Measurements from ENCODE around the gene ASPHD1.

ASPHD1 gene

DNA sequence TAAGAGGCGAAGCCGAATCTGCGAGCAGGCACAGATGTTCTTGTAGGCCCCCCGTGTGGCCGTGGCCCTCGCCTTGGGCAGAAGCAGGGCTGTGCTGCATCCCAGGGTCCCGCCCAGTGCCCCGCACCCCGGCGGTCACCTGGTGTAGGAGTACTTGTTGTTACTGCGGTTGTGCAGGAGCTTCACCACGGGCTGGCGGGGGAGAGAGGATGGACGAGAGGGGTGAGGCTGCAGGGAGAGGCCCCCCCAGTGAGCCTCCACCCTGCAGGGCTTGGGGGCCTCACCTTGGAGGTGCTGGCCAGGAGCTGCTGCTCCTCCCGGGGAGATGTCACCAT lies 11.4 kb downstream of the ASPHD1 start:
- Histone ChIP-seq H3K23ac (ENCODE audit: low read length) (no peak overlapping the region), H2BK120ac (ENCODE audit: insufficient read depth, low read length, poor library complexity) (no peak overlapping the region), H3K9ac (ENCODE audit: low read length) (no peak overlapping the region), H3K18ac (ENCODE audit: low read length) (no peak overlapping the region), H3K79me2 (ENCODE audit: control insufficient read depth, insufficient read depth, low read length, poor library complexity) (no peaks in the 10 kb centered on the region), H3K4me2 (ENCODE audit: low read length) (no peak overlapping the region), H3K27me3 (ENCODE audit: insufficient read depth, low read length) (no peaks in the 10 kb centered on the region), H4K91ac (ENCODE audit: low read depth, low read length) (no peak overlapping the region), H3K79me1 (ENCODE audit: low read length) (no peaks in the 10 kb centered on the region), H3K14ac (ENCODE audit: low read length) (no peak overlapping the region), H3K4me3 (ENCODE audit: low read depth, low read length) (no peak overlapping the region), H3K4me1 (ENCODE audit: control insufficient read depth in 1 of 2, insufficient read depth in 2 of 2, low read length in 2 of 2) (no peaks in the 10 kb centered on the region), H4K12ac (ENCODE audit: low read depth, low read length) (no peak overlapping the region), H3K36me3 (ENCODE audit: control insufficient read depth in 1 of 2, insufficient read depth in 2 of 2, low read length in 2 of 2) (peaks cover 6 to 8% of the 10 kb centered on the region in 2 experiments), H3K9me3 (ENCODE audit: insufficient read depth, low read depth, low read length) (peaks cover 2% of the 10 kb centered on the region), H2AFZ (ENCODE audit: insufficient read depth, low read length, poor library complexity) (no peak overlapping the region), H2AK5ac (ENCODE audit: low read length) (no peak overlapping the region), H3K27ac (ENCODE audit: low read depth, low read length) (no peak overlapping the region), H2BK12ac (ENCODE audit: low read length) (no peak overlapping the region), H3K4ac (ENCODE audit: low read depth, low read length) (no peak overlapping the region), H4K8ac (ENCODE audit: low read depth, low read length) (no peak overlapping the region), H2BK5ac (ENCODE audit: low read depth, low read length, poor library complexity) (no peak overlapping the region)
- no CpG with 5 or more reads among the region's 15 CpGs for WGBS (ENCODE audit: extremely low coverage, insufficient coverage, insufficient read length)
- no peak for DNase-seq

DNA sequence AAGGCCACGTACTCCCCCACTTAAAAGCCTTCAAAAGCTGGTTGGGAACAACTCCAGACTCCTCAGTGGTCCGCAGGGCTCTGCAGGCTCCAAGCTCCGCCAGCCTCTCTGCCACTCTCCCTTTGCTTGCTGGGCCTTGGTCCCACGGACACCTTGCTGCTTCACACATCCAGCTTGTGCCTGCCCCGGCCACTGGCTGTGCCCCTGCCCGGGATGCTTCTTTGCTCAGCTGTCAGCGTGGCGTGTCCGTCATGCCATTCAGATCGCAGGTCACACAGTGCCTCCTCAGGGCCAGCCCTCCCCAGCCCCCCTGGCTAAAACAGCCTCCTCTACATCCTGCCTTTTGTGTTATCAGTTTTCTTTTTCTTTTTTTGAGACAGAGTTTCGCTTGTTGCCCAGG lies 11.8 kb downstream of the ASPHD1 start:
- no peak for DNase-seq
- Histone ChIP-seq H4K12ac (ENCODE audit: low read depth, low read length) (no peak overlapping the region), H3K4ac (ENCODE audit: low read depth, low read length) (no peak overlapping the region), H2BK5ac (ENCODE audit: low read depth, low read length, poor library complexity) (no peak overlapping the region), H2AK5ac (ENCODE audit: low read length) (no peak overlapping the region), H3K27me3 (ENCODE audit: insufficient read depth, low read length) (no peaks in the 10 kb centered on the region), H4K91ac (ENCODE audit: low read depth, low read length) (no peak overlapping the region), H3K4me1 (ENCODE audit: control insufficient read depth in 1 of 2, insufficient read depth in 2 of 2, low read length in 2 of 2) (no peaks in the 10 kb centered on the region), H3K4me3 (ENCODE audit: low read depth, low read length) (no peak overlapping the region), H2BK12ac (ENCODE audit: low read length) (no peak overlapping the region), H4K8ac (ENCODE audit: low read depth, low read length) (no peak overlapping the region), H3K9ac (ENCODE audit: low read length) (no peak overlapping the region), H3K36me3 (ENCODE audit: control insufficient read depth in 1 of 2, insufficient read depth in 2 of 2, low read length in 2 of 2) (peaks cover 8 to 11% of the 10 kb centered on the region in 2 experiments), H2AFZ (ENCODE audit: insufficient read depth, low read length, poor library complexity) (no peak overlapping the region), H3K18ac (ENCODE audit: low read length) (no peak overlapping the region), H3K79me2 (ENCODE audit: control insufficient read depth, insufficient read depth, low read length, poor library complexity) (no peaks in the 10 kb centered on the region), H2BK120ac (ENCODE audit: insufficient read depth, low read length, poor library complexity) (no peak overlapping the region), H3K27ac (ENCODE audit: low read depth, low read length) (no peak overlapping the region), H3K23ac (ENCODE audit: low read length) (no peak overlapping the region), H3K14ac (ENCODE audit: low read length) (no peak overlapping the region), H3K4me2 (ENCODE audit: low read length) (no peak overlapping the region), H3K79me1 (ENCODE audit: low read length) (no peaks in the 10 kb centered on the region), H3K9me3 (ENCODE audit: insufficient read depth, low read depth, low read length) (peaks cover 2% of the 10 kb centered on the region)
- WGBS (ENCODE audit: extremely low coverage, insufficient coverage, insufficient read length) = no CpG with 5 or more reads among the region's 11 CpGs

GRCh38 chr16:29913514-29913913 lies 13.2 kb downstream of the ASPHD1 start:
- Histone ChIP-seq H3K9ac (ENCODE audit: low read length) (no peak overlapping the region), H3K14ac (ENCODE audit: low read length) (no peak overlapping the region), H3K4me1 (ENCODE audit: control insufficient read depth in 1 of 2, insufficient read depth in 2 of 2, low read length in 2 of 2) (no peaks in the 10 kb centered on the region), H3K27ac (ENCODE audit: low read depth, low read length) (no peak overlapping the region), H3K36me3 (ENCODE audit: control insufficient read depth in 1 of 2, insufficient read depth in 2 of 2, low read length in 2 of 2) (peaks cover 8 to 11% of the 10 kb centered on the region in 2 experiments), H4K12ac (ENCODE audit: low read depth, low read length) (no peak overlapping the region), H3K79me2 (ENCODE audit: control insufficient read depth, insufficient read depth, low read length, poor library complexity) (no peaks in the 10 kb centered on the region), H3K4me2 (ENCODE audit: low read length) (no peak overlapping the region), H3K23ac (ENCODE audit: low read length) (no peak overlapping the region), H3K4me3 (ENCODE audit: low read depth, low read length) (no peak overlapping the region), H2AFZ (ENCODE audit: insufficient read depth, low read length, poor library complexity) (no peak overlapping the region), H2BK12ac (ENCODE audit: low read length) (no peak overlapping the region), H3K27me3 (ENCODE audit: insufficient read depth, low read length) (no peaks in the 10 kb centered on the region), H3K18ac (ENCODE audit: low read length) (no peak overlapping the region), H4K91ac (ENCODE audit: low read depth, low read length) (no peak overlapping the region), H2BK5ac (ENCODE audit: low read depth, low read length, poor library complexity) (no peak overlapping the region), H4K8ac (ENCODE audit: low read depth, low read length) (no peak overlapping the region), H3K9me3 (ENCODE audit: insufficient read depth, low read depth, low read length) (peaks cover 2% of the 10 kb centered on the region), H2BK120ac (ENCODE audit: insufficient read depth, low read length, poor library complexity) (no peak overlapping the region), H3K4ac (ENCODE audit: low read depth, low read length) (no peak overlapping the region), H3K79me1 (ENCODE audit: low read length) (no peaks in the 10 kb centered on the region), H2AK5ac (ENCODE audit: low read length) (no peak overlapping the region)
- DNase-seq = no peak
- WGBS (ENCODE audit: extremely low coverage, insufficient coverage, insufficient read length) = no CpG with 5 or more reads among the region's 8 CpGs

DNA sequence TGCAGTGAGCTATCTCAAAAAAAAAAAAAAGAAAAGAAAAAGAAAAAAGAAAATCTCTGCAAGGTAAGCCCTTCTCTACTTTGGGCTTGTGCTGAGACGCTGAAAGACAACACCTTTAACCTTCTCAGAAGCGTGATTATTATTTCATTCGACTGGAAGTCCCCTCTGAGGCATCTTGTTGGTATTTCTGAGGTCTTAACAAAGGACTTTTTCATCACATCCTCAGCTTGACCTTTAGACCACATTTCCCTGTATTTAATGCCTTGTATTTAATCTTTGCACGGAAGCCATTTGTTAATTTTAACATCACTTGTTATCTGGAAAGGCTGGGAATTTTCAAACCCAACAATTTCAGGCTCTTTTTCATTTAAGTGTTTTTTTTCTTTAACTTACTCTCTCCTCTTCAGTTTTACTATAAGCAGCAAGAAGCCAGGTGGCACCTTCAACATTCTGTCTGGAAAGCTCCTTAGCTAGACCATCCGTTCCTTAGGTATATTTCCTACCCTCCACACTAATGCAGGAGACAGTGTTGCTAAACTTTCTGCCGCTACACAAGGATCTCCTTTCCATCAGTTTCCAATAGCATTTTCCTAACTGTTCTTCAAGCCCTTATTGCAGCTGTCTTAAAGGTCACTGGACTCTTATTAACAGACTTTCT lies 15.4 kb downstream of the ASPHD1 start:
- H3K18ac ChIP-seq (ENCODE audit: low read length) = no peak overlapping the region
- H3K36me3 ChIP-seq (ENCODE audit: control insufficient read depth in 1 of 2, insufficient read depth in 2 of 2, low read length in 2 of 2) = peaks cover 11 to 13% of the 10 kb centered on the region in 2 experiments
- no peaks in the 10 kb centered on the region for H3K4me1 ChIP-seq (ENCODE audit: control insufficient read depth in 1 of 2, insufficient read depth in 2 of 2, low read length in 2 of 2)
- no peak overlapping the region for H4K91ac ChIP-seq (ENCODE audit: low read depth, low read length)
- no peak overlapping the region for H3K4me2 ChIP-seq (ENCODE audit: low read length)
- H3K27ac ChIP-seq (ENCODE audit: low read depth, low read length) = no peak overlapping the region
- H2BK5ac ChIP-seq (ENCODE audit: low read depth, low read length, poor library complexity) = no peak overlapping the region
- no peak overlapping the region for H4K12ac ChIP-seq (ENCODE audit: low read depth, low read length)
- H3K14ac ChIP-seq (ENCODE audit: low read length) = no peak overlapping the region
- no peak for DNase-seq
- H3K9ac ChIP-seq (ENCODE audit: low read length) = no peak overlapping the region
- H3K79me1 ChIP-seq (ENCODE audit: low read length) = no peaks in the 10 kb centered on the region
- no peaks in the 10 kb centered on the region for H3K27me3 ChIP-seq (ENCODE audit: insufficient read depth, low read length)
- H2AK5ac ChIP-seq (ENCODE audit: low read length) = no peak overlapping the region
- no CpG with 5 or more reads among the region's 6 CpGs for WGBS (ENCODE audit: extremely low coverage, insufficient coverage, insufficient read length)
- no peak overlapping the region for H2BK12ac ChIP-seq (ENCODE audit: low read length)
- no peak overlapping the region for H2AFZ ChIP-seq (ENCODE audit: insufficient read depth, low read length, poor library complexity)
- H3K23ac ChIP-seq (ENCODE audit: low read length) = no peak overlapping the region
- H4K8ac ChIP-seq (ENCODE audit: low read depth, low read length) = no peak overlapping the region
- H2BK120ac ChIP-seq (ENCODE audit: insufficient read depth, low read length, poor library complexity) = no peak overlapping the region
- H3K4ac ChIP-seq (ENCODE audit: low read depth, low read length) = no peak overlapping the region
- no peak overlapping the region for H3K4me3 ChIP-seq (ENCODE audit: low read depth, low read length)
- H3K9me3 ChIP-seq (ENCODE audit: insufficient read depth, low read depth, low read length) = peaks cover 2% of the 10 kb centered on the region
- H3K79me2 ChIP-seq (ENCODE audit: control insufficient read depth, insufficient read depth, low read length, poor library complexity) = no peaks in the 10 kb centered on the region

All from trophoblast cell (in vitro differentiated cells and primary cell).